ENCODE data around the gene MYH3.

- TF ChIP-seq CTCF (optimal IDR thresholded peaks at IDR 0.05 in 1 of 3, IDR thresholded peaks at IDR 0.05 in 1 of 3, conservative IDR thresholded peaks at IDR 0.05 in 1 of 3; ENCODE audit: extremely low read depth in 1 of 3, insufficient read depth in 2 of 3, low read length in 3 of 3) = peak; percentile 86 to 90 (median 88)
- TF ChIP-seq EZH2 (IDR thresholded peaks at IDR 0.05; ENCODE audit: low read length) = no peak
Observed at GRCh38 chr17:10631048-10631700, 25.9 kb downstream of the MYH3 start.
